Measurements from ENCODE around the gene SH3BGRL2. TPM values are rescaled to one million over a fixed set of nuclear protein-coding genes. Genes with fewer than 3 reads are reported as not detected.

Gene SH3BGRL2
- total and polyA plus RNA-seq, 12 donors = 4.1 to 8.6 (median 5.0) TPM

DNA sequence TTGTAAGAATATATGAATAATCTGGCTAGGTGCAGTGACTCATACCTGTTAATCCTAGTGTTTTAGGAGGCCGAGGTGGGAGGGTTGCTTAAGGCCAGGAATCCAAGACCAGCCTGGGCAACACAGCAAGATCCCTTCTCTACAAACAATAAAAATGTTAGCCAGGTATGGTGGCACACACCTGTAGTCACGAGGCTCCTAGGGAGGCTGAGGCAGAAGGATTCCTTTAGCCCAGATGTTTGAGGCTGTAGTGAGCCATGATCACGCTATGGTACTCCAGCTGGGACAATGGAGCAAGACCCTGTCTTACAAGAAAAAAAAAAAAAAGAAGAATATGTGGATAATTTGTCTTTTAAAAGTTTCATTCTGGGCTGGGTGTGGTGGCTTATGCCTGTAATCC lies 75.4 kb downstream of the SH3BGRL2 start:
- Histone ChIP-seq H3K9me3 (no peaks in the 10 kb centered on the region), H3K27me3 (no peaks in the 10 kb centered on the region), H3K36me3 (no peaks in the 10 kb centered on the region), H3K4me3 (no peak overlapping the region), H3K27ac (no peak overlapping the region), H3K4me1 (peaks cover 0 to 9% (median 0%) of the 10 kb centered on the region in 9 donors)
- intact Hi-C loops (cut with DNase I) = loop anchor here in 2 of 10 donors (5.0 to 10.0 kb wide), 2 partner anchors 72 to 134 kb away; partner anchors contain the start of gene SH3BGRL2 (in 1 of the 2)
- no peak for TF ChIP-seq CTCF (IDR thresholded peaks at IDR 0.05)
- WGBS, 2 donors = 99 to 100% methylated on average over 3 of the region's 3 CpGs
- DNase-seq (no peak), ATAC-seq (no peak)

DNA sequence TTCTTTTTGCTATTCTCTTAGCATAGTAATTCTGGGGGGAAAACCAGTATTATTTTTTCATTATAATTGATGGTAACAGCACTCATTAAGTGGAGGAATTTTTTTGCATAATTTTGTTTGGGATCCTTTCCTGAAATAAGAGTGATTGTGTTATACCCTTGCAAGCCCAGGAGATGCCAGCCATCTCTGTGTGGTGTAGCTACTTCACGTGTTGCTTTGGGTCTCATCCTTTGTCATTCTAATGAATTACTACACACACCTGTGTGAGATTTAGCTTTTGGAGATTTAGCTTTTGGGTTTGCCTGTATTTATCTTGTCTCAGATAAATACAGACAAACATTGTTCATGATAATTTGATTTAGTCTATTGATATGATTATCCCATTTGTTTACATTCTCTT lies 76.5 kb downstream of the SH3BGRL2 start:
- no peak for TF ChIP-seq CTCF (IDR thresholded peaks at IDR 0.05)
- Histone ChIP-seq H3K4me3 (no peak overlapping the region), H3K36me3 (no peaks in the 10 kb centered on the region), H3K4me1 (peaks cover 0 to 16% (median 0%) of the 10 kb centered on the region in 9 donors), H3K27ac (no peak overlapping the region), H3K27me3 (no peaks in the 10 kb centered on the region), H3K9me3 (no peaks in the 10 kb centered on the region)
- intact Hi-C loops (cut with DNase I) = loop anchor here in 2 of 10 donors (5.0 to 10.0 kb wide), 2 partner anchors 73 to 135 kb away; partner anchors contain the start of gene SH3BGRL2 (in 1 of the 2)
- ATAC-seq = no peak
- DNase-seq = no peak
- 88 to 94% methylated on average over 1 of the region's 1 CpG for WGBS, 2 donors

DNA sequence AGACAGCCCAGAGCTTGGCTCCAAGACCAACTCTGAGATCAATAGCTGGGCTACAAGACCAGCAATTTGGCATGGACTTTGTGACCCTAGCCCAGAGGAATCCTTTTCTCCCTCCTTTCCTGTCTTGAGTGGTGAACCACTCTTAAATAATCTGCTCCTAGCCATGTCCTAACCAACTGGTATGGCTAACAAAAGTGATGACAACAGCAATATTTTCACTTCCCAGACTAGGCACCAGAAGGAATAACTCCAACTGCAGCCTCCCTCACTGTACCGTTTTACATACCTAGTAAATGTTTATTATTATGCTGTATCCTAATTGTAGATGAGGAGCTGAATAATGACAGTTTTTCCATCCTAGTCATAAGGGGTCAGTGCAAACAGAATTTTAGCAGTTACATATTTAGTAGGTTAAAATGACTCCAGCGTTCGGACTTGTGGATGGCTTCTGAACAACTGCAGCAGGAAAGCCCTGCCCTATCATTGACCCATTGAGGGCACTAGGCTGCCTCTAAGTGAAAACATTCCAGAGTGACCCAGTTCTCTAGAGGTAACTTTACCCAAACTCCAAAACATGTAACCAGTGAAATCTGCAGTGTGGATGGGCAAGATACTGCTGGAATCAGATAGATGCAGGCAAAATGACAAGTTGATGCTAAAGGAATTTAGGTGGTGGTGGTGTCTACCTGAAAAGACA lies 77.1 kb downstream of the SH3BGRL2 start:
- Histone ChIP-seq H3K27ac (no peak overlapping the region), H3K4me3 (no peak overlapping the region), H3K36me3 (no peaks in the 10 kb centered on the region), H3K9me3 (no peaks in the 10 kb centered on the region), H3K4me1 (peaks cover 0 to 16% (median 0%) of the 10 kb centered on the region in 9 donors), H3K27me3 (no peaks in the 10 kb centered on the region)
- ATAC-seq (no peak), DNase-seq (no peak)
- intact Hi-C loops (cut with DNase I) = loop anchor here in 2 of 10 donors (5.0 to 10.0 kb wide), 2 partner anchors 73 to 136 kb away; partner anchors contain the start of gene SH3BGRL2 (in 1 of the 2)
- 74 to 76% methylated on average over 3 of the region's 3 CpGs for WGBS, 2 donors
- TF ChIP-seq CTCF (IDR thresholded peaks at IDR 0.05) = no peak

- Histone ChIP-seq H3K36me3 (no peaks in the 10 kb centered on the region), H3K9me3 (no peaks in the 10 kb centered on the region), H3K4me1 (peaks cover 0 to 16% (median 0%) of the 10 kb centered on the region in 9 donors), H3K4me3 (no peak overlapping the region), H3K27me3 (no peaks in the 10 kb centered on the region), H3K27ac (no peak overlapping the region)
- 62 to 70% methylated on average over 3 of the region's 3 CpGs for WGBS, 2 donors
- ATAC-seq (no peak), DNase-seq (no peak)
- TF ChIP-seq CTCF (IDR thresholded peaks at IDR 0.05) = no peak
- intact Hi-C loops (cut with DNase I) = loop anchor here in 5 of 10 donors (5.0 to 10.0 kb wide), 2 partner anchors 135 to 138 kb away; no protein-coding TSS in a partner anchor
Measured at GRCh38 chr6:79710127-79710526, 79.0 kb downstream of the SH3BGRL2 start.

All from heart right ventricle (tissue), 16 donors.